ENCODE data around the gene ROR1.

ROR1 gene

DNA sequence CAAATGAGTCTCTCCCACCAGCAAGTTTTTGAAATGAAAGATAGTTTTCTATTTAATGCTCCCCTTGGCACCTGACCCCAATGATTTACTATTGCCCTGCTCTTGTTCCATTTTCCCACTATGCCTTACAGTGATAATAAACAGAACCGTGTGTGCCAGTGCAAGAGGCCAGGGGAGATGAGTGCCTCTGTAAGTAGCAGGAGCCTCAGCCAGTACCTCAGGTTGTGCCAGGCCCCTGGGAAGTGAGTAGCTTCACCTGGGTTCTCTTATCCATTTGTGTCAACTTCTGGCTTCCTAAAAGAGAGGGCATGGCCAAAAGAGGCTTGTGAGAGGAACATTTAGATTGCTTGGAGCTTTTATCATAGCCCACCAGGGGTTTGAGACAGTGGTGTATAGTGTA lies 3.4 kb upstream of the ROR1 start:
- TF ChIP-seq, protein P1, sequence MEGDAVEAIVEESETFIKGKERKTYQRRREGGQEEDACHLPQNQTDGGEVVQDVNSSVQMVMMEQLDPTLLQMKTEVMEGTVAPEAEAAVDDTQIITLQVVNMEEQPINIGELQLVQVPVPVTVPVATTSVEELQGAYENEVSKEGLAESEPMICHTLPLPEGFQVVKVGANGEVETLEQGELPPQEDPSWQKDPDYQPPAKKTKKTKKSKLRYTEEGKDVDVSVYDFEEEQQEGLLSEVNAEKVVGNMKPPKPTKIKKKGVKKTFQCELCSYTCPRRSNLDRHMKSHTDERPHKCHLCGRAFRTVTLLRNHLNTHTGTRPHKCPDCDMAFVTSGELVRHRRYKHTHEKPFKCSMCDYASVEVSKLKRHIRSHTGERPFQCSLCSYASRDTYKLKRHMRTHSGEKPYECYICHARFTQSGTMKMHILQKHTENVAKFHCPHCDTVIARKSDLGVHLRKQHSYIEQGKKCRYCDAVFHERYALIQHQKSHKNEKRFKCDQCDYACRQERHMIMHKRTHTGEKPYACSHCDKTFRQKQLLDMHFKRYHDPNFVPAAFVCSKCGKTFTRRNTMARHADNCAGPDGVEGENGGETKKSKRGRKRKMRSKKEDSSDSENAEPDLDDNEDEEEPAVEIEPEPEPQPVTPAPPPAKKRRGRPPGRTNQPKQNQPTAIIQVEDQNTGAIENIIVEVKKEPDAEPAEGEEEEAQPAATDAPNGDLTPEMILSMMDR (IDR thresholded peaks at IDR 0.05; ENCODE audit: insufficient read depth, low read length, missing control alignments): no peak
- H3K4me3 ChIP-seq (ENCODE audit: low read depth, low read length): no peak overlapping the region
- ChIA-PET POLR2A (no interaction called here), CTCF (interaction anchor here (1.2 to 1.5 kb wide), 2 partner anchors 10 to 25 kb away, joined by 3 to 5 read pairs; no protein-coding TSS in a partner anchor)
- no peak for DNase-seq (ENCODE audit: low read depth, low spot score)

DNA sequence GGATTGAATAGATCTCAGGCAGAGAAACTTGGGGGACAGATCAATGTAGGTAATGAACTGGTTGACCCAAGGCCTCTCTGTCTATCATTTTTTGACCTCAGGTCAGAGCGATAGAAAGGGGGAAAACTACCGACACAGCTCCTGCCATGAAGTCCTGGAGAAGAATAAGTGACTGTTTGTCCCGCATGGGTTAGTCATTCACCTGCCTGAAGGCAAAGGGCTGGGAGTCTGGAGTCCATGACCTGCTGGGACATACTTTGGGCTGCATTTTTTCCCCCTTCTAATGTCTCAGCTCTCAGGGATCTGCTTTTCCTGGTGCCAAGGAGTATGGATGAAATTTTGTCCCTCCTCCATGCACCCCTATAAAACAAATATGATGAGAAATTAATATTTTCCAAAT lies 1.6 kb upstream of the ROR1 start:
- no peak overlapping the region for H3K4me3 ChIP-seq (ENCODE audit: low read depth, low read length)
- POLR2A ChIA-PET: no interaction called here
- no peak for DNase-seq (ENCODE audit: low read depth, low spot score)
- TF ChIP-seq, protein P1 (IDR thresholded peaks at IDR 0.05; ENCODE audit: insufficient read depth, low read length, missing control alignments): no peak
- CTCF ChIA-PET: interaction anchor here (1.0 to 3.1 kb wide), 7 partner anchors 8 to 474 kb away, joined by 3 to 12 read pairs (median 5); no protein-coding TSS in a partner anchor

DNA sequence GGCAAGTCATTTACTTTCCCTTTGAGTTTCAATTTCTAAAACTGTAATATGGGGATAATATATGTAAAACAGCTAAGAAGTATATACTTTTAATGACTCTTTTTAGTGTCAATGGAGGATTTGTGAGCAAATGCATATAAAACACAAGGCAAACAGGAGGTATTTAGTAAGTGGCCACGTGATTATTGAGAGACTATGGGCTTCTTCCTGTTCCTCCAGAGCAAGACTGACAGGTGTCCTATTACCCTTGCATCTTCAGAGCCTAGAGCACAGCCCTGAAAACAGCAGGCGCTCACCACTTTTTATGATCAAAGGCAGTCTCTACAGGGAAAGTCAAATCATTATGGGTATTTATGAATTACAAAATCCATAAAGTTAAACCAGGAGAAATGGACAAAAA lies 941 bp upstream of the ROR1 start:
- ChIA-PET CTCF (interaction anchor here (1.0 to 3.1 kb wide), 10 partner anchors 9 to 474 kb away, joined by 3 to 12 read pairs (median 6); no protein-coding TSS in a partner anchor), POLR2A (interaction anchor here (0.9 kb wide), 1 partner anchor 148 kb away, joined by 3 read pairs; no protein-coding TSS in a partner anchor)
- H3K4me3 ChIP-seq (ENCODE audit: low read depth, low read length): no peak overlapping the region
- TF ChIP-seq, protein P1 (IDR thresholded peaks at IDR 0.05; ENCODE audit: insufficient read depth, low read length, missing control alignments): no peak
- DNase-seq (ENCODE audit: low read depth, low spot score): no peak

DNA sequence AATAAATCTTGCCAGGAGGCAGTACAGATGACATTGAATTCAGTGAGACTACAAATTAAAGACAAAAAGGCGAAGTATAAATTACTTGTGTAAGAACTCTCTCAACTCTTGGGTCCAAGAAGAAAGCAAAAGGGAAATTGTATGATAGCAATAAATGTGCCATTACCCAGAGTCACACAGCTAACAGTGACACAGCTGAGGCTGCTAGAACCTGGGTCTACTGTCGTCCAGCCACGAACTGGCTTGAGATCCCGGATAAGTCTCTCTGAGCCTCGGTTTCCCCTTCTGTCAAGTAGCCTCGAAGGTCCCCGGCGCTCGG lies 362 bp upstream of the ROR1 start:
- CTCF ChIA-PET: interaction anchor here (0.7 to 3.1 kb wide), 12 partner anchors 10 to 473 kb away, joined by 3 to 12 read pairs (median 4); no protein-coding TSS in a partner anchor
- H3K4me3 ChIP-seq (ENCODE audit: low read depth, low read length): peak overlapping the region; percentile 72
- DNase-seq (ENCODE audit: low read depth, low spot score): no peak
- POLR2A ChIA-PET: interaction anchor here (0.9 kb wide), 1 partner anchor 149 kb away, joined by 3 read pairs; no protein-coding TSS in a partner anchor
- TF ChIP-seq, protein P1 (IDR thresholded peaks at IDR 0.05; ENCODE audit: insufficient read depth, low read length, missing control alignments): no peak

DNA sequence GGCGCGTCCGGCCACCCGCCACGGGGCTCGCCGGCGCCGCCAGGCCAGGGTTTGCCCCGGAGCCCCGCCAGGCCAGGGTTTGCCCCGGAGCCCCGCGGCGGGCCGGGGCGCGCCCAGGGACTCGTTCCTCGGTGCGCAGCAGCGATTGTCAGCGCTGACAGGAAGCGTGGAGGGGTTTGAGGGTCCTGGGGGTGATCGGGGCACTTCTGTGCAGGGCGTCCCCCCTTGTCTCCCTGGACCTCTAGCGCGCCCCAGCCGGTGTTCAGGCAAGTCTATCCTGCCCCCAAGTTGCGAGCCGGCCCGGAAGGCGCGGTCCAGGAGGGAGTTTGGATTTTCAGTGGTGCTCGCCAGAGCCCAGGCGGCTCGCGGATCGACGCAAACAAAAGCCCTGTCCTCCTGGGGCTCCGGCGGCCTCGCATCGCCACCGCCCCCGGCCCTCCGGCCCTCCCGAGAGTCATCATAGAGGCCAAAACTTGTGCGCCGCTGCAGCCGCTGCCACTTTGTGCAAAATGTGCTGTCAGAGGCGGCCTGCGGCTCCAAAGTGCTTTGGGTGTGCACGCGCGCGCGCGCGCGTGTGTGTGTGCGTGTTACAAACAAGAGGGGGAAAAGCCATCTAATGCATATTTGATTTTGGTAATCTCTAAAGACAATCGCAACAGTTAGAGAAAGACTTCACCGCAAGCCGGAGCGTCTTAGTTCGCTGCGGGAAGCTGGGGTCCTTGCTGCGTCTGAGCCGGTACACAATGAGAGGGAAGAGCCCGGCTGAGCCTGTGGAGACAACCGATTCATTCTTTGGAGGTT lies 1.0 kb downstream of the ROR1 start:
- TF ChIP-seq, protein P1 (IDR thresholded peaks at IDR 0.05; ENCODE audit: insufficient read depth, low read length, missing control alignments): no peak
- no peak for DNase-seq (ENCODE audit: low read depth, low spot score)
- H3K4me3 ChIP-seq (ENCODE audit: low read depth, low read length): peak overlapping the region; percentile 72
- ChIA-PET CTCF (interaction anchor here (0.6 to 1.8 kb wide), 12 partner anchors 9 to 470 kb away, joined by 3 to 10 read pairs (median 4); no protein-coding TSS in a partner anchor), POLR2A (no interaction called here)

DNA sequence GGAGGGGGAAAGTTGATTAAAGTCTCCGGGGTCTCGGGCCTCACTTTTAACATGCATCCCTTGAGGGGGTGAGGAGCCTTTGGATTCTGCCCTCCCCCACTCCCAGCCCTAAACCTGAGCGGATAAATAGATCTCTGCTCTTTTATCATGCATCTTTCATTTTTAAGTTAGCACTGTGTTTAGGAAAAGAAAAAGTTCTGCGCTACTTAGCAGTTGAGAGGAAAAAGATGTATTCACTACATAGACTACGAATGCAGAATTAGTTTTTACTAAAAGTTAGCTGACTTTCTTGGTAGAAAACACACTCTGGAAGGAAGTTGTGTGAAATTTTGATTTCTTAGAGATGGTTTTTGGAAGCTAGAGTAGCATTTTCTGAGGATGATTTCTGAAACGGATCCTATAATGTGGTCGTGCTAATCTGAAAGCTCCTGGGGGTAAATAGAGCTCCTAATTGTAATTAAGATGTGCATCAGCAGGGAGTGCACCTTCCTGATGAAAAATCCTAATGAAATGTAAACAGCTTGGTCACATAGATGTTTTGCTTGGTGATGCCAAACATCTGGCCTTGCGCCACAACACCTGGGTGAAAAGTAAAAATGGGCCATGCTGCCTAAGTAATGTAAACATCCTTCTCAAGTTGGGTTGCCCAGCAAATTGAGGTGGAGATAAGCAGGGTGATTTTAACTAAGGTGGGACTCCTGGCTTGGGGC lies 1.8 kb downstream of the ROR1 start:
- no peak for DNase-seq (ENCODE audit: low read depth, low spot score)
- ChIA-PET POLR2A (no interaction called here), CTCF (interaction anchor here (0.6 to 1.8 kb wide), 4 partner anchors 10 to 469 kb away, joined by 3 to 5 read pairs (median 4); no protein-coding TSS in a partner anchor)
- peak overlapping the region; percentile 72 for H3K4me3 ChIP-seq (ENCODE audit: low read depth, low read length)
- TF ChIP-seq, protein P1 (IDR thresholded peaks at IDR 0.05; ENCODE audit: insufficient read depth, low read length, missing control alignments): no peak

All from AG04449 (cell line).